Measurements from ENCODE around the gene FICD. TPM values are rescaled to one million over a fixed set of nuclear protein-coding genes. Genes with fewer than 3 reads are reported as not detected.

Gene FICD
- 2.8 and 3.6 TPM in 2 replicates for total RNA-seq (2022)
- Bru-seq, nascent RNA: percentile 52 among the genes with signal in this experiment
- percentile 58 among the genes with signal in this experiment for BruChase-seq, experiment 1, labeled RNA remaining after a 2-hour chase
- BruChase-seq, experiment 2, labeled RNA remaining after a 6-hour chase: percentile 35 among the genes with signal in this experiment
- long read RNA-seq, transcript FICD-204 (3 exons, 3,347 nt): major isoform, 5 of 5 reads
- long read RNA-seq, partial matches to known transcripts: 0 of 5 reads
- long read RNA-seq, other reads (novel, unspliced or antisense): 0 of 5 reads

DNA sequence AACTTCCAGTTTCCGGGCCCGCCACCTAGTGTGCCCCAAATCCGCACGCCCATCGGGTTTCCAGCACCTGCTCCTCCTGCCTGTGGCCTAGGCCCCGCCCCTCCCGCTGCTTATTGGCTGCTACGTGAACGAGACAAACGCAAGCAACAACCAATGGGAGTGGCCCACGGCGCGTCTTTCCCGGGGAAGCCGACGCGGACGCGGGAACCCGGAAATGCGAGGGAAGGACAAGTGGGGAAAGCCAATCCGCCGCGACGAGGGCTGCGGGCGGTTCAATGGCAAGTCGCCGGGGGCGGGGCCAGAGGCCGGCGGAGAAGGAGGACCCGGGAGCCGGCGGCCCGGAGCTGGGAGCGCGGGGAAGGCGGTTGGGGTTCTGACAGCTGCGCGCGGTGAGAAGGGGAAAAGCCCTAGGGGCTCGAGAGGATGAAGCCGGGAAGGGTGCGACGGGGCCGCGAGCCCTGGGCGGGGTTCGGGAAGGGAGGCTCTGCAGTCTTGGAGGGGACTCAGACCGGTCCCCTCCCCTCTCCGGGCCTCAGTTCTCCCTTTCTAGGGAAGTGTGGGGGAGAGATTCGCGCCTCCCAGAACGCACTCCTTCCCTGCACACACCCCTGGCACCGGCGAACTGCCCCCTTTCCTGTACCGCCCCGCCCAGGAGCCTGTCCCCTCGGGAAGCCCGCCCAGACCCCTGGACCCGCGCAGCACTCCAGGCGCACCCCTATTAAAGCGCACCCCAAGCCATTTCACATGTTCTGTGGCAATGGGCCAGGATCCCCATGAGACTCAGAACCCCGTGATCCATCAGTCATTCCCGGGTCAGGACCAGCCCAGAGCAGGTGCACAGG is at the start of gene FICD:
TSS of gene FICD (plus strand) at position 305 of the 842 bp plus-strand sequence. CDS start 1,696 bp downstream, outside the sequence.
- Histone ChIP-seq H3K4me3 (ENCODE audit: low read depth, low read length) (peak within 1 kb of the TSS; percentile 77), H3K27me3 (replicated peaks; ENCODE audit: control insufficient read depth, insufficient read depth, low read length) (no peaks in the 10 kb centered on the region), H3K4me1 (no peaks in the 10 kb centered on the region), H3K9me3 (no peaks in the 10 kb centered on the region), H3K36me3 (ENCODE audit: control insufficient read depth, insufficient read depth, low read length) (no peaks in the 10 kb centered on the region; the same call in 1 of the 2 replicates)
- ChIA-PET POLR2A (interaction anchor here (0.5 kb wide), 1 partner anchor 639 kb away, joined by 3 read pairs; no protein-coding TSS in a partner anchor), CTCF (no interaction called here)
- TF ChIP-seq, protein P1, sequence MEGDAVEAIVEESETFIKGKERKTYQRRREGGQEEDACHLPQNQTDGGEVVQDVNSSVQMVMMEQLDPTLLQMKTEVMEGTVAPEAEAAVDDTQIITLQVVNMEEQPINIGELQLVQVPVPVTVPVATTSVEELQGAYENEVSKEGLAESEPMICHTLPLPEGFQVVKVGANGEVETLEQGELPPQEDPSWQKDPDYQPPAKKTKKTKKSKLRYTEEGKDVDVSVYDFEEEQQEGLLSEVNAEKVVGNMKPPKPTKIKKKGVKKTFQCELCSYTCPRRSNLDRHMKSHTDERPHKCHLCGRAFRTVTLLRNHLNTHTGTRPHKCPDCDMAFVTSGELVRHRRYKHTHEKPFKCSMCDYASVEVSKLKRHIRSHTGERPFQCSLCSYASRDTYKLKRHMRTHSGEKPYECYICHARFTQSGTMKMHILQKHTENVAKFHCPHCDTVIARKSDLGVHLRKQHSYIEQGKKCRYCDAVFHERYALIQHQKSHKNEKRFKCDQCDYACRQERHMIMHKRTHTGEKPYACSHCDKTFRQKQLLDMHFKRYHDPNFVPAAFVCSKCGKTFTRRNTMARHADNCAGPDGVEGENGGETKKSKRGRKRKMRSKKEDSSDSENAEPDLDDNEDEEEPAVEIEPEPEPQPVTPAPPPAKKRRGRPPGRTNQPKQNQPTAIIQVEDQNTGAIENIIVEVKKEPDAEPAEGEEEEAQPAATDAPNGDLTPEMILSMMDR (IDR thresholded peaks at IDR 0.05; ENCODE audit: insufficient read depth in 1 of 2, low read depth in 1 of 2, low read length in 1 of 2, severe bottlenecking in 1 of 2, unreplicated experiment in 1 of 2): no peak
- Mint-ChIP-seq H3K4me1 (ENCODE audit: low read depth, unreplicated experiment) (peaks cover 18% of the 10 kb centered on the region), H3K36me3 (ENCODE audit: insufficient read depth, unreplicated experiment) (peaks cover 57% of the 10 kb centered on the region), H3K9me3 (ENCODE audit: unreplicated experiment) (no peaks in the 10 kb centered on the region), H3K4me3 (ENCODE audit: unreplicated experiment) (peak within 1 kb of the TSS; percentile 82), H3K27me3 (ENCODE audit: insufficient read depth, unreplicated experiment) (peaks cover 2% of the 10 kb centered on the region), H3K27ac (ENCODE audit: unreplicated experiment) (peak within 1 kb of the TSS; percentile 89)
- intact Hi-C loops (cut with micrococcal nuclease; ENCODE audit: unreplicated experiment): loop anchor here (10.0 kb wide), 1 partner anchor 450 kb away; no protein-coding TSS in a partner anchor
- DNase-seq: peak; percentile 99
- TSS peak; percentile 70 for BruUV-seq (replicated peaks)

DNA sequence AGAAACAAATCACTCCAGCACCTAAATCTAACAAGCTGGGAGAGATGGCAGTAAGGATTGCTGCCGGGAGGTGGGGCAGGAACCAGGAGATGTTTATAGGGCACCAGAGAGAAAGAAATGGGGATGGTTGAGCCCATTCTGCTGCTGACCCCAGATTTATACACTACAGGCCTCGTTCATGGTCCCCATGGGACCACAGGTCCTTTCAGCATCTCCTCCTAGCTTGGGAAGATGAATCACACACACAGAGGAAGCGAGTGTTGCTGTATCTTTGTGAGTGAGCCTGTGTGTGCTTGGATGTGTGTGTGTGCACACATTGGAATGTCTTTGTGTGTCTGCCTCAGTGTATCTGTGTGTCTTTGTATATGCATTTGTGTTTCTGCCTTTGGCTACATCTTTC is 49.7 kb upstream of the FICD start:
- Histone ChIP-seq H3K9me3 (no peaks in the 10 kb centered on the region), H3K36me3 (ENCODE audit: control insufficient read depth, insufficient read depth, low read length) (no peaks in the 10 kb centered on the region), H3K4me3 (ENCODE audit: low read depth, low read length) (no peak overlapping the region), H3K4me1 (no peaks in the 10 kb centered on the region), H3K27me3 (replicated peaks; ENCODE audit: control insufficient read depth, insufficient read depth, low read length) (peaks cover 1% of the 10 kb centered on the region)
- Mint-ChIP-seq H3K27me3 (ENCODE audit: insufficient read depth, unreplicated experiment) (peaks cover 16% of the 10 kb centered on the region), H3K4me3 (ENCODE audit: unreplicated experiment) (no peak overlapping the region), H3K9me3 (ENCODE audit: unreplicated experiment) (peaks cover 9% of the 10 kb centered on the region), H3K36me3 (ENCODE audit: insufficient read depth, unreplicated experiment) (no peaks in the 10 kb centered on the region), H3K27ac (ENCODE audit: unreplicated experiment) (no peak overlapping the region), H3K4me1 (ENCODE audit: low read depth, unreplicated experiment) (no peaks in the 10 kb centered on the region)
- DNase-seq: no peak
- CTCF ChIA-PET: no interaction called here
- intact Hi-C loops (cut with micrococcal nuclease; ENCODE audit: unreplicated experiment): no loop called here
- no TSS peak for BruUV-seq (replicated peaks)
- POLR2A ChIA-PET: no interaction called here
- TF ChIP-seq, protein P1 (IDR thresholded peaks at IDR 0.05; ENCODE audit: insufficient read depth in 1 of 2, low read depth in 1 of 2, low read length in 1 of 2, severe bottlenecking in 1 of 2, unreplicated experiment in 1 of 2): no peak

DNA sequence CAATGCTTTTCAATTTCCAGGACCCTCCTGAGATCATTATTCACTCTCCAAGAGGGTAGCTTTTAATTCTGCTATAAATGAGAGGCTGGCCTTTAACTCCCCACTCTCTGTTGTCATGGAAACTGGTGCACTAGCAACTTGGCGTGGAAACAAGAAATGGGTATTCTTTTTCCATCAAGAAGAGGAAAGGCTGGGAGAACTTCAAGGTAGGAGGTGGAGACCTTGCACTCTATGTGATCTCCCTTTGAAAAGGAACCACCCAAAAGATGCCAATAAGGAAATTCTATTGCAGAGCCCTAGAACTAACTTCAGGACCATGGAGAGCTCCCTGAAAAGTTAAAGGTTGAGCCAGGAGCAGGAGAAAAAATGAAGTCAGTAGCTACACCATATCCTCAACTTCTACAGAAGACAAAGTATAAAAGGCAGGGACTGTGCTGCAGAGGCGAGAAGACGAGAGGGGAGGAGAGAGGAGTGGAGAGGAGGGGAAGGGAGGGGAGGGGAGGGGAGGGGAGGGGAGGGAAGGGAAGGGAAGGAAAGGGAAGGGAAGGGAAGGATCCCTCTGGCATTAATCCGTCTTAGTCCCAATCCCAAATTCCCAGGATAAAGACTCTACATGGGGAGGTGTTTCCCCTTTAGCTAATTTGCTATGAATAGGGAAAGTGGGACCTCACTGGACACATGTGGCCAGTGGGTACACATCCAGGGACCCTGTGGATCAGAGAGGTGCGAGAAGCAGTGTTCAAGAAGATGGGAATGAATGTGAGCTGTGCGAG is 46.7 kb upstream of the FICD start:
- no peaks in the 10 kb centered on the region for H3K36me3 Mint-ChIP-seq (ENCODE audit: insufficient read depth, unreplicated experiment)
- peaks cover 9% of the 10 kb centered on the region for H3K9me3 Mint-ChIP-seq (ENCODE audit: unreplicated experiment)
- no peak overlapping the region for H3K4me3 Mint-ChIP-seq (ENCODE audit: unreplicated experiment)
- H3K27me3 Mint-ChIP-seq (ENCODE audit: insufficient read depth, unreplicated experiment): peaks cover 20% of the 10 kb centered on the region
- Histone ChIP-seq H3K4me3 (ENCODE audit: low read depth, low read length) (no peak overlapping the region), H3K9me3 (no peaks in the 10 kb centered on the region), H3K4me1 (no peaks in the 10 kb centered on the region), H3K36me3 (ENCODE audit: control insufficient read depth, insufficient read depth, low read length) (no peaks in the 10 kb centered on the region), H3K27me3 (replicated peaks; ENCODE audit: control insufficient read depth, insufficient read depth, low read length) (peaks cover 1% of the 10 kb centered on the region)
- H3K4me1 Mint-ChIP-seq (ENCODE audit: low read depth, unreplicated experiment): no peaks in the 10 kb centered on the region
- no TSS peak for BruUV-seq (replicated peaks)
- DNase-seq: peak in 1 of 2 experiments; percentile 62
- intact Hi-C loops (cut with micrococcal nuclease; ENCODE audit: unreplicated experiment): no loop called here
- TF ChIP-seq, protein P1 (IDR thresholded peaks at IDR 0.05; ENCODE audit: insufficient read depth in 1 of 2, low read depth in 1 of 2, low read length in 1 of 2, severe bottlenecking in 1 of 2, unreplicated experiment in 1 of 2): no peak
- ChIA-PET POLR2A (no interaction called here), CTCF (no interaction called here)
- H3K27ac Mint-ChIP-seq (ENCODE audit: unreplicated experiment): no peak overlapping the region
